GM12878 (cell line): ENCODE data around the gene CLIP2. TPM values are rescaled to one million over a fixed set of nuclear protein-coding genes. Genes with fewer than 3 reads are reported as not detected.

Experiments used
- ATAC-seq: fragments of 200-7000 bp; cut with Tn5 transposase; 3 replicates; pipeline ENCODE4 v1.9.1; 2020; ENCODE audit warnings: mild to moderate bottlenecking, moderate library complexity
- BruUV-seq: library from RNA; stranded (reverse); fragments of 400-500 nt; replicated peaks from 2 replicates; lab custom pipeline; 2021; lab: Mats Ljungman, UMichigan
- CTCF ChIA-PET: fragments of 300-600 bp; sonication (Branson Sonifier 250); formaldehyde crosslinking; extraction: SDS; loops from one replicate; lab custom pipeline; 2021; ENCODE audit warnings: inconsistent platforms; lab: Yijun Ruan, JAX
- POLR2A ChIA-PET: fragments of 350-600 bp; formaldehyde crosslinking; extraction: SDS; loops from one replicate; lab custom pipeline; 2021; ENCODE audit warnings: inconsistent platforms; lab: Charles Lee
- RAD21 ChIA-PET: fragments of 300-600 bp; sonication (Branson Sonifier 250); formaldehyde crosslinking; loops from one replicate; lab custom pipeline; 2023; ENCODE audit warnings: antibody characterized with exemption; ENCODE audit not compliant: unreplicated experiment; lab: Charles Lee
- SMC1A ChIA-PET: fragments of 300-600 bp; sonication (Branson Sonifier 250); formaldehyde crosslinking; loops from one replicate; lab custom pipeline; 2023; ENCODE audit not compliant: unreplicated experiment, uncharacterized antibody; lab: Charles Lee
- DNase-seq: peaks from one replicate; pipeline ENCODE4 v3.0.0-alpha.2; 2011; ENCODE audit warnings: low read depth, low spot score
- FAIRE-seq: peaks from 3 replicates; lab custom pipeline; 2011; peaks lifted over from hg19 to GRCh38; lab: Jason Lieb, UNC
- H2AFZ ChIP-seq: 2 replicates; pipeline ENCODE4 v1.6.0; 2011; ENCODE audit warnings: low read depth, low read length, control low read depth; ENCODE audit not compliant: control insufficient read depth
- H3K27ac ChIP-seq: 2 replicates; pipeline ENCODE4 v1.5.1; 2011; ENCODE audit warnings: control low read depth; ENCODE audit not compliant: control insufficient read depth, insufficient read depth
- H3K27me3 ChIP-seq, 2 experiments: replicated peaks in 1 of 2; 2 replicates each; pipeline versions ENCODE4 v1.6.0 to v1.6.1; 2011; ENCODE audit warnings: low read length in 1 of 2; ENCODE audit not compliant: control insufficient read depth in 2 of 2, insufficient read depth in 2 of 2
- H3K36me3 ChIP-seq, 2 experiments: 2 replicates each; pipeline ENCODE4 v1.5.1; 2011; ENCODE audit warnings: low read length in 1 of 2; ENCODE audit not compliant: control insufficient read depth in 2 of 2, insufficient read depth in 2 of 2
- H3K4me1 ChIP-seq: 2 replicates; pipeline ENCODE4 v1.6.1; 2011; ENCODE audit warnings: mild to moderate bottlenecking, low read length, moderate library complexity, mixed read lengths; ENCODE audit not compliant: control insufficient read depth, insufficient read depth
- H3K4me2 ChIP-seq: 2 replicates; pipeline ENCODE4 v1.6.0; 2011; ENCODE audit warnings: control low read depth; ENCODE audit not compliant: control insufficient read depth, insufficient read depth
- H3K4me3 ChIP-seq: fragments of 200-600 bp; sonication (generic); 2 replicates; pipeline ENCODE4 v1.5.1; 2016
- H3K79me2 ChIP-seq: 2 replicates; pipeline ENCODE4 v1.6.0; 2011; ENCODE audit warnings: low read length; ENCODE audit not compliant: control insufficient read depth, insufficient read depth
- H3K9ac ChIP-seq: 2 replicates; pipeline ENCODE4 v1.8.0; 2011; ENCODE audit warnings: low read length, control low read depth, mixed read lengths; ENCODE audit not compliant: control insufficient read depth, insufficient read depth
- H3K9me3 ChIP-seq: replicated peaks from 3 replicates; pipeline ENCODE4 v1.5.1; 2011; ENCODE audit warnings: mild to moderate bottlenecking, low read length; ENCODE audit not compliant: control insufficient read depth, insufficient read depth
- H4K20me1 ChIP-seq: 2 replicates; pipeline ENCODE4 v1.6.0; 2011; ENCODE audit not compliant: control insufficient read depth, insufficient read depth
- BMI1 ChIP-seq: fragments of 450-650 bp; IDR thresholded peaks from 2 replicates; pipeline ENCODE4 v1.6.1; 2016; ENCODE audit warnings: mild to moderate bottlenecking, moderate library complexity, borderline replicate concordance
- HCFC1 ChIP-seq: fragments of 150-350 bp; IDR thresholded peaks from 2 replicates; pipeline ENCODE4 v1.6.1; 2014; ENCODE audit warnings: low read length
- PBX3 ChIP-seq: IDR thresholded peaks from 2 replicates; pipeline ENCODE4 v1.6.1; 2011; ENCODE audit warnings: mild to moderate bottlenecking, low read depth, low read length, moderate library complexity; ENCODE audit not compliant: insufficient replicate concordance
- SMC3 ChIP-seq: IDR thresholded peaks from 2 replicates; pipeline ENCODE4 v1.6.1; 2011; ENCODE audit warnings: low read length, improper control_type of control experiment, borderline replicate concordance
- SPI1 ChIP-seq: IDR thresholded peaks from 2 replicates; pipeline ENCODE4 v1.6.1; 2011; ENCODE audit warnings: low read depth, mild to moderate bottlenecking, low read length, moderate library complexity, borderline replicate concordance; ENCODE audit not compliant: insufficient read depth
- SUPT20H ChIP-seq: IDR thresholded peaks from 2 replicates; pipeline ENCODE4 v1.6.1; 2011; ENCODE audit warnings: low read depth, mild to moderate bottlenecking, low read length, moderate library complexity, borderline replicate concordance; ENCODE audit not compliant: control insufficient read depth
- TBL1XR1 ChIP-seq: IDR thresholded peaks from 2 replicates; pipeline ENCODE4 v1.6.1; 2012; ENCODE audit warnings: low read depth, low read length, improper control_type of control experiment
- TCF12 ChIP-seq: IDR thresholded peaks from 2 replicates; pipeline ENCODE4 v1.6.1; 2011; ENCODE audit warnings: low read depth, mild to moderate bottlenecking, low read length
- USF2 ChIP-seq: IDR thresholded peaks from 2 replicates; pipeline ENCODE4 v1.6.1; 2011; ENCODE audit warnings: low read depth, low read length, improper control_type of control experiment, borderline replicate concordance
- WGBS: methylation state at CpG from one replicate; pipeline ENCODE4 v1.1.6; 2016; ENCODE audit warnings: low lambda C conversion rate; ENCODE audit not compliant: insufficient replicate concordance, insufficient coverage; ENCODE audit errors: missing lambda C conversion rate; 5-methylcytosine and 5-hydroxymethylcytosine counted together
- in situ Hi-C: fragments of 300-500 bp; cut with MboI; formaldehyde crosslinking; loops from 9 replicates; pipeline ENCODE4 v1.14.3; 2018; ENCODE audit warnings: mixed read lengths
- intact Hi-C: fragments of 100-400 bp; cut with micrococcal nuclease; formaldehyde crosslinking; loops from one replicate; pipeline ENCODE4 v1.14.2; 2022; ENCODE audit not compliant: unreplicated experiment
- polyA plus RNA-seq, 11 experiments: library from polyadenylated mRNA; depleted of rRNA in 4 of 11; unstranded in 6 of 11; stranded (reverse) in 5 of 11; fragments of >200 nt; fragmentation: Nextera tagmentation in 4 of 11; fragmentation: Illumina TruSeq in 1 of 11; extraction: Ambion mirVana in 4 of 11; extraction: Trizol in 1 of 11; gene quantifications; 1 replicate in 1 of 11; 2 replicates in 10 of 11; pipeline versions ENCODE4 v1.2.1 to v1.2.3, GENCODE V29; 2011 to 2016; ENCODE audit warnings: inconsistent platforms in 2 of 11, missing spikeins in 2 of 11, low read depth in 1 of 11
- total RNA-seq, 4 experiments: library from RNA; depleted of rRNA in 3 of 4; stranded (reverse); fragments of >200 nt in 3 of 4; fragmentation: Illumina TruSeq in 1 of 4; extraction: Trizol in 1 of 4; gene quantifications; 2 replicates each; pipeline versions ENCODE4 v1.2.1 to v1.2.3, GENCODE V29; 2013 to 2021

The CLIP2 gene
- total and polyA plus RNA-seq, 10 of the 15 experiments (the other 5 are each of a cell fraction or from before 2014, with no cell fraction given): 0.26 to 56.3 (median 21.0) TPM

GRCh38 chr7:74455291-74455804 lies 166.1 kb downstream of the CLIP2 start:
- no peak for DNase-seq

More at GRCh38 chr7:74455291-74455804, 166.1 kb downstream of the CLIP2 start:
- Histone ChIP-seq H3K27ac (no peak overlapping the region), H4K20me1 (no peaks in the 10 kb centered on the region), H3K9ac (no peak overlapping the region), H3K4me1 (peaks cover 5% of the 10 kb centered on the region), H3K9me3 (no peaks in the 10 kb centered on the region; the same call in 2 of the 3 replicates), H3K4me2 (no peak overlapping the region), H3K79me2 (no peaks in the 10 kb centered on the region), H3K4me3 (no peak overlapping the region), H2AFZ (no peak overlapping the region), H3K36me3 (no peaks in the 10 kb centered on the region), H3K27me3 (no peaks in the 10 kb centered on the region)
- TSS peak; percentile 56 for BruUV-seq
- ChIA-PET SMC1A (no interaction called here), CTCF (no interaction called here), POLR2A (interaction anchor here (1.3 kb wide), 1 partner anchor 10 kb away, joined by 3 read pairs; no protein-coding TSS in a partner anchor), RAD21 (no interaction called here)
- ATAC-seq (no peak), FAIRE-seq (no peak)
- TF ChIP-seq SMC3 (no peak), TCF12 (no peak), PBX3 (no peak), TBL1XR1 (no peak), SPI1 (no peak), SUPT20H (no peak), HCFC1 (no peak), USF2 (no peak), BMI1 (no peak)
- 61% methylated on average over 13 of the region's 13 CpGs for WGBS
- in situ Hi-C loops: no loop called here
- intact Hi-C loops: loop anchor here (10.0 kb wide), 1 partner anchor 209 kb away; no protein-coding TSS in a partner anchor

Other genes with a start within 250 kb of the CLIP2 start
- 41.0 and 42.6 TPM in 2 replicates for gene LIMK1, start 205.6 kb upstream of the CLIP2 start, total RNA-seq (2014; rRNA removed)
- 21.9 and 24.5 TPM in 2 replicates for gene LIMK1, start 205.6 kb upstream of the CLIP2 start, total RNA-seq (2014; rRNA removed; fragmentation: Illumina TruSeq; extraction: Trizol)
- gene LIMK1, start 205.6 kb upstream of the CLIP2 start, total RNA-seq (2021): 55.8 and 59.4 TPM in 2 replicates
- 17.6 and 46.1 TPM in 2 replicates for gene LIMK1, start 205.6 kb upstream of the CLIP2 start, polyA plus RNA-seq (2011; rRNA removed)
- gene LIMK1, start 205.6 kb upstream of the CLIP2 start, polyA plus RNA-seq (2014; fragmentation: Illumina TruSeq; extraction: Trizol): 10.5 and 33.0 TPM in 2 replicates
- gene LIMK1, start 205.6 kb upstream of the CLIP2 start, polyA plus RNA-seq (2014; fragmentation: Nextera tagmentation; extraction: Ambion mirVana): under 1 TPM; 0.71 to 0.77 TPM
- 40.6 and 45.4 TPM in 2 replicates for gene LIMK1, start 205.6 kb upstream of the CLIP2 start, polyA plus RNA-seq (2014; rRNA removed)
- gene LIMK1, start 205.6 kb upstream of the CLIP2 start, polyA plus RNA-seq (2016; fragmentation: Nextera tagmentation; extraction: Ambion mirVana): 10 to 100 TPM; 15.0 to 18.1 TPM
- gene EIF4H, start 115.1 kb upstream of the CLIP2 start, total RNA-seq (2014; rRNA removed): 255 and 283 TPM in 2 replicates
- gene EIF4H, start 115.1 kb upstream of the CLIP2 start, total RNA-seq (2014; rRNA removed; fragmentation: Illumina TruSeq; extraction: Trizol): 241 and 253 TPM in 2 replicates
- gene EIF4H, start 115.1 kb upstream of the CLIP2 start, total RNA-seq (2021): 320 and 334 TPM in 2 replicates
- gene EIF4H, start 115.1 kb upstream of the CLIP2 start, polyA plus RNA-seq (2011; rRNA removed): 402 and 443 TPM in 2 replicates
- gene EIF4H, start 115.1 kb upstream of the CLIP2 start, polyA plus RNA-seq (2014; fragmentation: Illumina TruSeq; extraction: Trizol): 162 and 253 TPM in 2 replicates
- gene EIF4H, start 115.1 kb upstream of the CLIP2 start, polyA plus RNA-seq (2014; fragmentation: Nextera tagmentation; extraction: Ambion mirVana): 10 to 100 TPM in 1 of 2 experiments, 1 to 10 TPM in 1; 9.9 to 23.8 TPM
- gene EIF4H, start 115.1 kb upstream of the CLIP2 start, polyA plus RNA-seq (2014; rRNA removed): 330 and 336 TPM in 2 replicates
- 100 to 1,000 TPM; 262 to 286 TPM for gene EIF4H, start 115.1 kb upstream of the CLIP2 start, polyA plus RNA-seq (2016; fragmentation: Nextera tagmentation; extraction: Ambion mirVana)
- 205 and 218 TPM in 2 replicates for gene LAT2, start 79.4 kb upstream of the CLIP2 start, total RNA-seq (2014; rRNA removed)
- 162 and 166 TPM in 2 replicates for gene LAT2, start 79.4 kb upstream of the CLIP2 start, total RNA-seq (2014; rRNA removed; fragmentation: Illumina TruSeq; extraction: Trizol)
- gene LAT2, start 79.4 kb upstream of the CLIP2 start, total RNA-seq (2021): 217 TPM in 2 replicates
- gene LAT2, start 79.4 kb upstream of the CLIP2 start, polyA plus RNA-seq (2011; rRNA removed): 124 and 153 TPM in 2 replicates
- 104 and 177 TPM in 2 replicates for gene LAT2, start 79.4 kb upstream of the CLIP2 start, polyA plus RNA-seq (2014; fragmentation: Illumina TruSeq; extraction: Trizol)
- 10 to 100 TPM; 33.4 to 48.7 TPM for gene LAT2, start 79.4 kb upstream of the CLIP2 start, polyA plus RNA-seq (2014; fragmentation: Nextera tagmentation; extraction: Ambion mirVana)
- gene LAT2, start 79.4 kb upstream of the CLIP2 start, polyA plus RNA-seq (2014; rRNA removed): 242 and 276 TPM in 2 replicates
- 100 to 1,000 TPM; 195 to 218 TPM for gene LAT2, start 79.4 kb upstream of the CLIP2 start, polyA plus RNA-seq (2016; fragmentation: Nextera tagmentation; extraction: Ambion mirVana)
- 95.3 and 95.8 TPM in 2 replicates for gene RFC2, start 35.0 kb upstream of the CLIP2 start, total RNA-seq (2014; rRNA removed)
- gene RFC2, start 35.0 kb upstream of the CLIP2 start, total RNA-seq (2014; rRNA removed; fragmentation: Illumina TruSeq; extraction: Trizol): 87.5 and 91.9 TPM in 2 replicates
- 73.3 and 73.5 TPM in 2 replicates for gene RFC2, start 35.0 kb upstream of the CLIP2 start, total RNA-seq (2021)
- 47.0 and 69.3 TPM in 2 replicates for gene RFC2, start 35.0 kb upstream of the CLIP2 start, polyA plus RNA-seq (2011; rRNA removed)
- gene RFC2, start 35.0 kb upstream of the CLIP2 start, polyA plus RNA-seq (2014; fragmentation: Illumina TruSeq; extraction: Trizol): 108 and 121 TPM in 2 replicates
- gene RFC2, start 35.0 kb upstream of the CLIP2 start, polyA plus RNA-seq (2014; fragmentation: Nextera tagmentation; extraction: Ambion mirVana): 10 to 100 TPM; 25.8 to 45.2 TPM
- 89.9 and 92.7 TPM in 2 replicates for gene RFC2, start 35.0 kb upstream of the CLIP2 start, polyA plus RNA-seq (2014; rRNA removed)
- 100 to 1,000 TPM; 135 to 145 TPM for gene RFC2, start 35.0 kb upstream of the CLIP2 start, polyA plus RNA-seq (2016; fragmentation: Nextera tagmentation; extraction: Ambion mirVana)
- gene GTF2IRD1, start 164.5 kb downstream of the CLIP2 start, total RNA-seq (2014; rRNA removed): 0.65 and 0.96 TPM in 2 replicates
- 0.98 and 1.0 TPM in 2 replicates for gene GTF2IRD1, start 164.5 kb downstream of the CLIP2 start, total RNA-seq (2014; rRNA removed; fragmentation: Illumina TruSeq; extraction: Trizol)
- gene GTF2IRD1, start 164.5 kb downstream of the CLIP2 start, total RNA-seq (2021): 2.6 and 3.0 TPM in 2 replicates
- gene GTF2IRD1, start 164.5 kb downstream of the CLIP2 start, polyA plus RNA-seq (2011; rRNA removed): 1.3 and 2.0 TPM in 2 replicates
- 1.9 and 2.8 TPM in 2 replicates for gene GTF2IRD1, start 164.5 kb downstream of the CLIP2 start, polyA plus RNA-seq (2014; fragmentation: Illumina TruSeq; extraction: Trizol)
- 1 to 10 TPM in 1 of 2 experiments, under 1 TPM in 1; 0.48 to 1.8 TPM for gene GTF2IRD1, start 164.5 kb downstream of the CLIP2 start, polyA plus RNA-seq (2014; fragmentation: Nextera tagmentation; extraction: Ambion mirVana)
- 1.6 and 3.3 TPM in 2 replicates for gene GTF2IRD1, start 164.5 kb downstream of the CLIP2 start, polyA plus RNA-seq (2014; rRNA removed)
- under 1 TPM; 0.57 to 0.62 TPM for gene GTF2IRD1, start 164.5 kb downstream of the CLIP2 start, polyA plus RNA-seq (2016; fragmentation: Nextera tagmentation; extraction: Ambion mirVana)